Adrenal gland (tissue), 12 donors: Measurements from ENCODE around the gene NUP210. TPM values are rescaled to one million over a fixed set of nuclear protein-coding genes. Genes with fewer than 3 reads are reported as not detected.

Source experiments
- DNase-seq, 7 donors: peaks; one replicate each; pipeline ENCODE4 v3.0.0-alpha.2; 2019 to 2020
- H3K27ac ChIP-seq, 5 donors: fragments of 200-600 bp; sonication (generic) in 4 of 5; 1 replicate in 3 of 5; 2 replicates in 2 of 5; pipeline versions ENCODE4 v1.5.1 to v1.8.0; 2016 to 2020; ENCODE audit warnings: mild to moderate bottlenecking in 1 of 5
- H3K27me3 ChIP-seq: fragments of 200-600 bp; 2 replicates; pipeline ENCODE4 v1.8.0; 2021
- H3K36me3 ChIP-seq, 2 donors: fragments of 200-600 bp; replicated peaks in 1 of 2; 1 replicate in 1 of 2; 2 replicates in 1 of 2; pipeline versions ENCODE4 v1.5.1 to v1.8.0; 2018 to 2022
- H3K4me1 ChIP-seq, 2 donors: fragments of 200-600 bp; replicated peaks in 1 of 2; 1 replicate in 1 of 2; 2 replicates in 1 of 2; pipeline versions ENCODE4 v1.5.1 to v1.8.0; 2018 to 2021
- H3K4me3 ChIP-seq, 4 donors: fragments of 200-600 bp; sonication (generic) in 3 of 4; one replicate each; pipeline ENCODE4 v1.5.1; 2016 to 2018
- H3K9me3 ChIP-seq, 3 donors: fragments of 200-600 bp; sonication (generic) in 1 of 3; replicated peaks in 1 of 3; 1 replicate in 2 of 3; 2 replicates in 1 of 3; pipeline versions ENCODE4 v1.5.1 to v1.8.0; 2016 to 2021
- CTCF ChIP-seq, 6 experiments: fragments of 450-650 bp in 4 of 6; fragments of 200-600 bp in 2 of 6; sonication (generic) in 1 of 6; IDR thresholded peaks; 1 replicate in 5 of 6; 2 replicates in 1 of 6; pipeline versions ENCODE4 v1.5.1 to v1.8.0; 2016 to 2021; ENCODE audit warnings: antibody characterized with exemption in 6 of 6, mild to moderate bottlenecking in 2 of 6, moderate library complexity in 1 of 6
- POLR2A ChIP-seq, 2 donors: fragments of 450-650 bp; IDR thresholded peaks; one replicate each; pipeline ENCODE4 v1.6.1; 2017; ENCODE audit warnings: antibody characterized with exemption in 2 of 2, mild to moderate bottlenecking in 2 of 2, moderate library complexity in 1 of 2
- WGBS, 4 donors: extraction: QIAGEN DNeasy Blood & Tissue Kit in 2 of 4; methylation state at CpG; one replicate each; pipeline versions ENCODE4 v1.1.5 to v1.1.7; 2013 to 2017; 5-methylcytosine and 5-hydroxymethylcytosine counted together
- intact Hi-C, 2 donors: fragments of 100-400 bp; cut with DNase I; formaldehyde crosslinking; loops; one replicate each; pipeline versions ENCODE4 v1.14.1 to v1.15.0; 2022 to 2023
- polyA plus RNA-seq, 3 donors: library from polyadenylated mRNA; stranded (reverse); fragments of 200-250 nt in 2 of 3; fragments of 350-450 nt in 1 of 3; fragmentation: Illumina TruSeq in 1 of 3; extraction: RNeasy Lipid Tissue Mini Kit (QIAGEN cat#74804) in 1 of 3; gene quantifications; one replicate each; pipeline ENCODE4 v1.2.3, GENCODE V29; 2013 to 2014
- total RNA-seq, 9 donors: library from RNA; depleted of rRNA in 4 of 9; stranded (reverse); fragments of >200 nt in 4 of 9; fragments of 120-200 nt in 1 of 9; fragmentation: NEBNext Ultra II Directional in 1 of 9; extraction: Animal tissue kit (Norgen Biotek cat#: 25700) in 1 of 9; gene quantifications; one replicate each; pipeline versions ENCODE4 v1.1.0 to v1.2.4, GENCODE V29; 2013 to 2023
- donor health status: healthy with polysubstance abuse.
- donor health status: Bipolar disorder and iron deficiency.
- donor health status: DM: yes; HTN: yes; CAD: no.
- donor health status: DM: no; HTN: no; CAD: no.
- donor health status: DM: no; HTN: no; CAD: no.
- donor health status: DM: yes; HTN: yes; CAD: no.

Gene NUP210
- total and polyA plus RNA-seq, 12 donors: 3.0 to 15.8 (median 8.6) TPM

GRCh38 chr3:13403847-13404246 lies 16.3 kb downstream of the NUP210 start:
- no peak for DNase-seq
- H3K27ac ChIP-seq: no peak overlapping the region
- H3K27me3 ChIP-seq: no peaks in the 10 kb centered on the region
- H3K4me3 ChIP-seq: no peak overlapping the region
- H3K9me3 ChIP-seq: peaks cover 0 to 11% (median 0%) of the 10 kb centered on the region in 3 donors
- H3K36me3 ChIP-seq: no peaks in the 10 kb centered on the region
- no peaks in the 10 kb centered on the region for H3K4me1 ChIP-seq
- 46 to 85% (median 73%) methylated on average over 2 to 6 of the region's 6 CpGs for WGBS, 4 donors
- no peak for TF ChIP-seq POLR2A (IDR thresholded peaks at IDR 0.05)
- intact Hi-C loops: no loop called here

GRCh38 chr3:13403213-13403819 lies 16.8 kb downstream of the NUP210 start:
- TF ChIP-seq CTCF (IDR thresholded peaks at IDR 0.05) (no peak), POLR2A (IDR thresholded peaks at IDR 0.05) (no peak)
- DNase-seq: no peak
- 95 to 98% (median 97%) methylated on average over 4 to 9 of the region's 9 CpGs for WGBS, 4 donors
- no peaks in the 10 kb centered on the region for H3K4me1 ChIP-seq
- intact Hi-C loops: no loop called here
- no peaks in the 10 kb centered on the region for H3K36me3 ChIP-seq
- H3K9me3 ChIP-seq: peaks cover 0 to 7% (median 0%) of the 10 kb centered on the region in 3 donors
- no peak overlapping the region for H3K27ac ChIP-seq
- H3K4me3 ChIP-seq: no peak overlapping the region
- no peaks in the 10 kb centered on the region for H3K27me3 ChIP-seq

GRCh38 chr3:13401149-13401548 lies 19.0 kb downstream of the NUP210 start:
- TF ChIP-seq CTCF (IDR thresholded peaks at IDR 0.05) (no peak), POLR2A (IDR thresholded peaks at IDR 0.05) (no peak)
- intact Hi-C loops: no loop called here
- 90 to 97% (median 96%) methylated on average over 6 to 11 of the region's 11 CpGs for WGBS, 4 donors
- Histone ChIP-seq H3K27me3 (no peaks in the 10 kb centered on the region), H3K9me3 (no peaks in the 10 kb centered on the region), H3K4me3 (no peak overlapping the region), H3K27ac (no peak overlapping the region), H3K4me1 (no peaks in the 10 kb centered on the region), H3K36me3 (no peaks in the 10 kb centered on the region)
- no peak for DNase-seq

GRCh38 chr3:13400114-13400673 lies 19.9 kb downstream of the NUP210 start:
- Histone ChIP-seq H3K27ac (no peak overlapping the region), H3K27me3 (no peaks in the 10 kb centered on the region), H3K4me1 (no peaks in the 10 kb centered on the region), H3K9me3 (no peaks in the 10 kb centered on the region), H3K36me3 (no peaks in the 10 kb centered on the region), H3K4me3 (no peak overlapping the region)
- intact Hi-C loops: no loop called here
- no peak for TF ChIP-seq POLR2A (IDR thresholded peaks at IDR 0.05)
- no peak for TF ChIP-seq CTCF (IDR thresholded peaks at IDR 0.05)
- 82 to 88% (median 84%) methylated on average over 13 of the region's 13 CpGs for WGBS, 4 donors
- DNase-seq: no peak

GRCh38 chr3:13399603-13400002 lies 20.5 kb downstream of the NUP210 start:
- H3K27me3 ChIP-seq: no peaks in the 10 kb centered on the region
- no peak for TF ChIP-seq CTCF (IDR thresholded peaks at IDR 0.05)
- no peak for TF ChIP-seq POLR2A (IDR thresholded peaks at IDR 0.05)
- WGBS, 4 donors: 89 to 94% (median 92%) methylated on average over 7 to 12 of the region's 12 CpGs
- no peak overlapping the region for H3K27ac ChIP-seq
- no peak for DNase-seq
- H3K36me3 ChIP-seq: no peaks in the 10 kb centered on the region
- H3K4me1 ChIP-seq: no peaks in the 10 kb centered on the region
- no peaks in the 10 kb centered on the region for H3K9me3 ChIP-seq
- intact Hi-C loops: no loop called here
- H3K4me3 ChIP-seq: no peak overlapping the region
